HG03196 (cell line): Measurements from ENCODE around the gene ANTXR2.

ENCODE experiments used
- ATAC-seq: cut with Tn5 transposase; IDR thresholded peaks from one replicate; pipeline ENCODE4 v1.9.1; 2021; ENCODE audit not compliant: unreplicated experiment

Gene ANTXR2

DNA sequence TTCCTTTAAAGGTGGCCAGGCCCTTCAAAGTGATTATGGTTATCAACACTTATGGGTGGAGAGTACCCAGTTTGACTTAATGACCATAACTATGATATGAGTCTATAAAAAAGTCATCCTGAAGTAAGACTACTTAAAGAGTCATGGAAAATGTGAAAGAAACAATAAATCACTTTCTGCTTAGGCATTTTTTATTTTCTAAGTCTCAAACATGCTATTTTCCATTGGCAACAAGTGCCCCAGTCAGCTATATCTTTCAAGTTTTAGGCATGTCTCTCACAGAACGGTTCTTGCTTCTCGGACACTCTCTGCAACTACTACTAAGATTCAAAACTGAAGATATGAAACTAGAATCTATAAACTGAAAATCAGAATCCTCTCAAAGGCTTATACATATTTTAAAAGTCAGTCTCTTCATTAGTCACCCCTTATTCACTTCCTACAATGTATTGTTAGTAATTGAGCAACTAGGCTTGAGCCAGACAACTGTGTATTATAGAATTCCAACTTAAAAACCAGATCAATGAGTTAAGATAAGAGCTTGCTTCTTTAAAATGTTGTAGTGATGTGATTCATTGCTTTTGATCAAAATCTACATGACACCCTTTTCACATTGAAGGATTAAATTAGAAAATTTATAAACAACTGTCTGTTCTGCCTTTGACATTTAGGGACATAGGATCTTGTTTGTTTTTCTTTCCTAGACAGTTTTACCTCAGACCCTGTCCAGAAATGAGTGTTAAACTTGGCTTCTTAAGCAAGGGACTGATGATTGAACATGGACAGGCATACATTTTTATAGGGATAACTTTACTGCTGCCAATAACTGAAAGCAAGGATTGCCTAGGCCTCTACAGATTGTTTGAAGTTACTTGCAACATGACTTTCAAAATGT lies 2.9 kb downstream of the ANTXR2 start:
- peak; percentile 19 for ATAC-seq

DNA sequence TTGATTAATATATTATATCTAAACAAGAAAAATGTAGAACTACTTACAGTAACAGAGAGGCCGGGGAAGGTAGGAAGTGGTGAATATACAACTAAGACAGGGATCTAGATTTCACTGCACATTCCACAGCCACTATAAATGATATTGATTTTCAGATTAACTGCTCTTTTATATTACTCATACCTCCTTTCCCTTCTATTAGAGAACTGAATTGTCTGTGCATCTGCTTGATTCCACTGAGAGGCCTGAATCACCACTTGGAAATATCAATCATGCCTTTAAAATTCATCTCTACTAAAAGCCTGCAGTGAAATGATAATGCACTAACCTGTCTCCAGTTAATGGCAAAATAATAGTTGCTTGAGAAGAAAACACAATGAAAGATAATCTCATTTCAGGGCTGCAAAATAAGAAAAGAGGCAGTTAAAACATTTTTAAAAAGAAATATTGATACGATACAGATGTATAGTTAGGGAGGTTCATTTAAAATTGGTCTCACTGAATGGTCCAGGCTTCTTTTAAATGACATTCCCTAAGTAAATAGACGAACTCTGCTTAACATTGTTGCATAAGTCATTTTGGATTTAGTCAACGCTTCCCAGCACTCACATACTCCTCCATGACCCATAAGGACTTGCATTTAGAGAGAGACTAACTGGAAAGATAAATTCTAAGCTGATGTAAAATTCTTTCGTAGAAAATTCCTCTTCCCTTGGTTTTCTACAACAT lies 3.8 kb downstream of the ANTXR2 start:
- no peak for ATAC-seq

- no peak for ATAC-seq
Measured at GRCh38 chr4:80065601-80066000, 7.4 kb downstream of the ANTXR2 start.

DNA sequence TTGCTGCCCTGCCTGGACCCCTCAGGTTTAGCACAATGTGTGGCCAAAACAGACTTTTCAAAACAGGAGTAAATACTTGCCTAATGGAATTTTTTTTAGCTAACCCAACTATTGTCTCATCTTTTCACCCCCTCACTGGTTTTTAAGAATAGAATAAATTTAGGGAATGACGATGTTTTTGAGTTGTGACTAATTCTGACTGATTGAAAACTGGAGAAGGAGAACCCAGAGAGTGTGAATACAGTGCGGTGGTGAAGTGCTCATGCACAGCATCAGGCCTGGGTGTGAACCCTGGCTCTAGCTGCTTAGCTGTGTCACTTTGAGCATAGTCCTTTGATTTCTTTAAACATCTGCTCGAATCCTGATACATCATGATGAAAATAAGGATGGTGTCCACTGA lies 10.5 kb downstream of the ANTXR2 start:
- no peak for ATAC-seq

GRCh38 chr4:80060804-80061203 lies 12.2 kb downstream of the ANTXR2 start:
- no peak for ATAC-seq

DNA sequence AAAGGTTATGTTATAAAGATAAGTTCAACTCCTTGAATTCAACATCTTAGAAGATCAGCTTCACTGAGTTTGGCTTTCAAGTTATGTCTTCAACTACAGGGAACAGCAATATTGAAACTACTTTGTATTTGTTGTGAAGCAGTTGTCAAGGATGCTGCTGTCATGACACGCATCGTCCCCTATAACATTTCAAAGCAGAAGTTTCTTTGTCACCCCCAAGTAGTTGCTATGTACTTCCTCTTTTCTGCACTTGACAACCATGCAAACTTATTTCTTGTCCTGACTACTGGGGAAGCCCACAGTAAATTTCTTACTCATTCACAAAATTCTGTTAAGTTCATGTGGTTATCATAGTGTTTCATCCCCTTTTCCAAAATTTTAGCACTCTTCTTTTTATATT lies 14.3 kb downstream of the ANTXR2 start:
- peak; percentile 99 for ATAC-seq

DNA sequence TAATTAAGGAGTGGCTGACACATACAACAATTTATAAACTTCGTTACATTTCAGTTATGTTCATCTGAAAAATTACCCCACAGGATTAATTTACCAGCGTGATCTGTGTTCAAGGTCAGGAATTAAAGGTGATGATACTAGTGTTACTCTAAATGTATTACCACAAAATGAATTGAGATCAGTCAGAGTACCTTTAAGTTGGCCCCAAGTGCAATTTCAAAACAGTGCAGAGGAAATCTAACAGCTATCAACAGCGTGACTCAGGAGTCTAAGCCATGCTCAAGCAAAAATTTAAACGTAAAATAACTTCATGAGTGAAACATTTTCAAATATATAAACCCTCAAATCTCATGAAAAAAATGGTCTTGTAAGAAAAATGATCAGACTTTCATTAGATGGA lies 18.7 kb downstream of the ANTXR2 start:
- ATAC-seq, result no peak

- no peak for ATAC-seq
Measured at GRCh38 chr4:80053140-80053910, 19.7 kb downstream of the ANTXR2 start.

- no peak for ATAC-seq
Measured at GRCh38 chr4:80049813-80050534, 23.1 kb downstream of the ANTXR2 start.

DNA sequence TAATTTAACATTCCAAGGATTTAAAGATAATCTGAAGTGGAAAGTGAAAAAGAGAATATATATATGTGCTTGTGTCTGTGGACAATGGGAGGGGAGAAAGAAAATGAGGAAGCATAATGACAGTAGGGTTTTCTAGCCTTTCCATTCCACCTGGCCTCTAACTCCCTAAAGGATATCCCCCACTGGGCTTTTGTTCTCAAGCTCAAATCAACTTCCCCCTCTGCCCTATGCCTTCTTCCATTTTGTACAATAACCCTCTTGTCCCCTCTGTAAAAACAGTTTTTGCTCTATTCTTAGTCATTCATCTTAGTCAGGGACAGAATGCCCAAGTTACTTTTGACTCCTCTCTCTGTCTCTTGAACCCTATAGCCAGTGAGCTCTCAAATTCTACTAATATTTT lies 23.6 kb downstream of the ANTXR2 start:
- no peak for ATAC-seq

- ATAC-seq, result no peak
Measured at GRCh38 chr4:80045786-80046185, 27.2 kb downstream of the ANTXR2 start.

DNA sequence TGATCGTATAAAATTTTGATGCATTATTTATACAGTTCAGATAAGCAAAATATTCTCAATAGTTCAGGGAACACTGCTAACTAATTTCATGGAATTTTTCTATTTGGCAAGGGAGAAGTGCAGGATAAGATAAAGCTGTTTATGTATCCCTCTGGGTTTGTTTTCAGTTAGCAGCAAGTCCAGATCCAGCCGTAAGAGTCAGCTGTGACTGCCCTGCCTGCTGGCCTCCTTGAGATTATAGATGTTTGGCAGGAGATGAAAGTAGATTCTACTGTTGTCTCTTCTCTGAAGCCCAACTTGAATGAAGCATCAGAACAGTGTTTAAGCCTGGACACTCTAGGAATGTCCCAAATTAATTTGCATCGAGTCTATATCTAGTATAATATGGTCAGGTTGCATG lies 29.5 kb downstream of the ANTXR2 start:
- ATAC-seq, result no peak

DNA sequence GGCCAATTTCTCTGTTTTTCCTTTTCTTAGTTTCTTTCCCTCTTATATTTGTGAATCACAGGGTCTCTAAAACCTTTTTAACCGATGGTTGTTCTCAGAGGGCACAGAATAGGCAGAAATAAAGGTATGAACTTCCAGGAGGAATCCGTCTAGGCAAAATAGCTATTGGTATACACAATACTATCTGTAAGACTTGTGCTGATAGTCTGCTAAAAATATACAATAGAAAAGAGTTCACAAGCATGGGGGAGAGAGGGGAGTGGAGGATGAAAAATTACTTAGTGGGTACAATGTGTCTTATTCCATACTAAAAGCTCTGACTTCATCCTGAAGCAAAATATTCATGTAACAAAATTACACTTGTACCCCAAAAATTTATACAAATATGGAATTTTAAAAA lies 30.2 kb downstream of the ANTXR2 start:
- ATAC-seq, result no peak

- ATAC-seq, result no peak
Measured at GRCh38 chr4:80037864-80038263, 35.2 kb downstream of the ANTXR2 start.

GRCh38 chr4:80036949-80037685 lies 35.9 kb downstream of the ANTXR2 start:
- ATAC-seq, result no peak

GRCh38 chr4:80036306-80036705 lies 36.7 kb downstream of the ANTXR2 start:
- no peak for ATAC-seq

GRCh38 chr4:80035336-80035735 lies 37.7 kb downstream of the ANTXR2 start:
- ATAC-seq, result no peak

GRCh38 chr4:80033581-80033980 lies 39.4 kb downstream of the ANTXR2 start:
- no peak for ATAC-seq

- ATAC-seq, result no peak
Measured at GRCh38 chr4:80029364-80029763, 43.7 kb downstream of the ANTXR2 start.

GRCh38 chr4:80027611-80028010 lies 45.4 kb downstream of the ANTXR2 start:
- ATAC-seq, result no peak
